H1 (cell line): ENCODE measurements around the gene SOBP. TPM values are rescaled to one million over a fixed set of nuclear protein-coding genes. Genes with fewer than 3 reads are reported as not detected.

Experiments
- CTCF ChIA-PET: fragments of 300-600 bp; sonication (Branson Sonifier 250); formaldehyde crosslinking; loops from one replicate; lab custom pipeline; 2021; ENCODE audit not compliant: partially characterized antibody; lab: Charles Lee
- POLR2A ChIA-PET: fragments of 300-600 bp; sonication (Branson Sonifier 250); formaldehyde crosslinking; loops from one replicate; lab custom pipeline; 2021; ENCODE audit warnings: inconsistent platforms; ENCODE audit not compliant: partially characterized antibody; lab: Charles Lee
- DNase-seq, 2 experiments: peaks; one replicate each; pipeline versions ENCODE4 v3.0.0 to v3.0.0-alpha.2; 2010 to 2022; ENCODE audit warnings: low spot score in 2 of 2, low read depth in 1 of 2, mixed read lengths in 1 of 2
- FAIRE-seq: peaks from 2 replicates; lab custom pipeline; 2011; peaks lifted over from hg19 to GRCh38; lab: Jason Lieb, UNC
- H2AFZ ChIP-seq: 2 replicates; pipeline ENCODE4 v1.8.1; 2012; ENCODE audit warnings: low read length, inconsistent platforms
- H2AK5ac ChIP-seq: 2 replicates; pipeline ENCODE4 v1.6.1; 2013; ENCODE audit warnings: low read depth, low read length
- H2BK120ac ChIP-seq: replicated peaks from 2 replicates; pipeline ENCODE3; 2013; ENCODE audit warnings: low read depth, low read length, inconsistent platforms
- H2BK12ac ChIP-seq: 2 replicates; pipeline ENCODE4 v1.6.1; 2013; ENCODE audit warnings: low read depth, low read length
- H2BK15ac ChIP-seq: 2 replicates; pipeline ENCODE4 v1.6.1; 2013; ENCODE audit warnings: low read length
- H2BK20ac ChIP-seq: 2 replicates; pipeline ENCODE4 v1.6.1; 2013; ENCODE audit warnings: low read length
- H2BK5ac ChIP-seq: 2 replicates; pipeline ENCODE4 v1.6.1; 2013; ENCODE audit warnings: low read depth, low read length
- H3K14ac ChIP-seq: 2 replicates; pipeline ENCODE4 v1.6.1; 2013; ENCODE audit warnings: inconsistent platforms; ENCODE audit not compliant: insufficient read length
- H3K18ac ChIP-seq: 2 replicates; pipeline ENCODE4 v1.6.1; 2013; ENCODE audit warnings: low read length; ENCODE audit errors: extremely low read depth
- H3K23ac ChIP-seq: 2 replicates; pipeline ENCODE4 v1.6.1; 2013; ENCODE audit warnings: inconsistent platforms; ENCODE audit not compliant: insufficient read length
- H3K23me2 ChIP-seq: 2 replicates; pipeline ENCODE4 v1.6.1; 2013; ENCODE audit warnings: low read depth, low read length
- H3K27ac ChIP-seq: 2 replicates; pipeline ENCODE4 v1.6.1; 2011; ENCODE audit warnings: low read depth, low read length, inconsistent platforms
- H3K27me3 ChIP-seq, 4 experiments: replicated peaks in 1 of 4; 1 replicate in 1 of 4; 2 replicates in 3 of 4; pipeline versions ENCODE4 v1.6.1 to v1.8.1; 2011 to 2013; ENCODE audit warnings: low read length in 3 of 4, mild to moderate bottlenecking in 3 of 4, inconsistent platforms in 2 of 4, mixed read lengths in 2 of 4, moderate library complexity in 1 of 4; ENCODE audit not compliant: control insufficient read depth in 3 of 4, insufficient read depth in 3 of 4; ENCODE audit errors: extremely low read depth in 1 of 4
- H3K36me3 ChIP-seq, 4 experiments: 2 replicates each; pipeline versions ENCODE4 v1.6.1 to v1.8.1; 2011 to 2013; ENCODE audit warnings: mild to moderate bottlenecking in 4 of 4, low read length in 3 of 4, moderate library complexity in 2 of 4, control low read depth in 1 of 4, inconsistent platforms in 1 of 4; ENCODE audit not compliant: insufficient read depth in 4 of 4, control insufficient read depth in 2 of 4
- H3K4ac ChIP-seq: replicated peaks from 2 replicates; pipeline ENCODE3; 2013; ENCODE audit warnings: low read length, low read depth, mixed read lengths, inconsistent platforms; ENCODE audit not compliant: insufficient read length
- H3K4me1 ChIP-seq, 4 experiments: replicated peaks in 1 of 4; 1 replicate in 1 of 4; 2 replicates in 3 of 4; pipeline versions ENCODE4 v1.6.1 to v1.8.1; 2011 to 2013; ENCODE audit warnings: low read length in 3 of 4, inconsistent platforms in 2 of 4, mixed read lengths in 1 of 4; ENCODE audit not compliant: insufficient read depth in 4 of 4, control insufficient read depth in 3 of 4
- H3K4me2 ChIP-seq, 2 experiments: 2 replicates each; pipeline versions ENCODE4 v1.6.1 to v1.8.1; 2011 to 2013; ENCODE audit warnings: low read depth in 2 of 2, low read length in 2 of 2, control low read depth in 1 of 2, inconsistent platforms in 1 of 2, mild to moderate bottlenecking in 1 of 2; ENCODE audit not compliant: insufficient read depth in 1 of 2
- H3K4me3 ChIP-seq, 4 experiments: fragments of 200-600, 300-600 bp in 1 of 4; sonication (generic), shearing (Covaris generic), sonication (Bioruptor Twin) in 1 of 4; 2 replicates each; pipeline versions ENCODE4 v1.5.1 to v1.8.1; 2011 to 2016; ENCODE audit warnings: low read length in 4 of 4, low read depth in 3 of 4, control low read depth in 2 of 4, inconsistent platforms in 2 of 4, mild to moderate bottlenecking in 2 of 4, mixed read lengths in 1 of 4, moderate library complexity in 1 of 4; ENCODE audit not compliant: insufficient read depth in 2 of 4; ENCODE audit errors: extremely low read depth in 1 of 4
- H3K56ac ChIP-seq: replicated peaks from 2 replicates; pipeline ENCODE3; 2013; ENCODE audit warnings: low read depth, mild to moderate bottlenecking, mixed read lengths, low read length, inconsistent platforms; ENCODE audit not compliant: insufficient read length
- H3K79me1 ChIP-seq: 2 replicates; pipeline ENCODE4 v1.6.1; 2013; ENCODE audit warnings: low read depth, low read length, control low read depth
- H3K79me2 ChIP-seq, 2 experiments: 2 replicates each; pipeline versions ENCODE4 v1.6.1 to v1.8.1; 2012 to 2013; ENCODE audit warnings: low read length in 2 of 2, mild to moderate bottlenecking in 2 of 2, inconsistent platforms in 1 of 2; ENCODE audit not compliant: insufficient read depth in 2 of 2, control insufficient read depth in 1 of 2
- H3K9ac ChIP-seq, 4 experiments: replicated peaks in 1 of 4; 1 replicate in 1 of 4; 2 replicates in 3 of 4; pipeline versions ENCODE4 v1.6.1 to v1.8.1; 2011 to 2013; ENCODE audit warnings: low read depth in 3 of 4, low read length in 3 of 4, control low read depth in 2 of 4, mild to moderate bottlenecking in 2 of 4, moderate library complexity in 2 of 4, inconsistent platforms in 1 of 4; ENCODE audit errors: extremely low read depth in 1 of 4
- H3K9me3 ChIP-seq, 2 experiments: 2 replicates each; pipeline versions ENCODE4 v1.6.1 to v1.8.1; 2012 to 2013; ENCODE audit warnings: mild to moderate bottlenecking in 2 of 2, moderate library complexity in 2 of 2, control low read depth in 1 of 2, inconsistent platforms in 1 of 2, low read depth in 1 of 2, low read length in 1 of 2, mixed read lengths in 1 of 2; ENCODE audit not compliant: insufficient read depth in 2 of 2
- H4K20me1 ChIP-seq, 2 experiments: replicated peaks in 1 of 2; 2 replicates each; pipeline versions ENCODE3 to v1.8.1; 2011 to 2013; ENCODE audit warnings: inconsistent platforms in 2 of 2, low read length in 2 of 2, mild to moderate bottlenecking in 1 of 2; ENCODE audit not compliant: insufficient read depth in 2 of 2, control insufficient read depth in 1 of 2
- H4K5ac ChIP-seq: 2 replicates; pipeline ENCODE4 v1.6.1; 2013; ENCODE audit warnings: low read length, low read depth, mixed read lengths, inconsistent platforms; ENCODE audit not compliant: insufficient read length
- H4K8ac ChIP-seq: 2 replicates; pipeline ENCODE4 v1.8.0; 2013; ENCODE audit warnings: mild to moderate bottlenecking, moderate library complexity, low read length, inconsistent platforms; ENCODE audit not compliant: insufficient read depth; ENCODE audit errors: extremely low read depth
- H4K91ac ChIP-seq: replicated peaks from 2 replicates; pipeline ENCODE3; 2013; ENCODE audit warnings: low read length, mixed read lengths, inconsistent platforms; ENCODE audit not compliant: insufficient read length
- CREB1 ChIP-seq: IDR thresholded peaks from 2 replicates; pipeline ENCODE4 v1.6.1; 2012; ENCODE audit warnings: inconsistent platforms
- CTCF ChIP-seq, 3 experiments: IDR thresholded peaks; 1 replicate in 2 of 3; 2 replicates in 1 of 3; pipeline versions ENCODE4 v1.5.1 to v1.6.1; 2011; ENCODE audit warnings: low read length in 3 of 3, mild to moderate bottlenecking in 3 of 3, inconsistent platforms in 2 of 3, low read depth in 1 of 3, moderate library complexity in 1 of 3; ENCODE audit not compliant: insufficient read depth in 1 of 3; ENCODE audit errors: control extremely low read depth in 1 of 3
- NANOG ChIP-seq: IDR thresholded peaks from 2 replicates; pipeline ENCODE4 v1.6.1; 2011; ENCODE audit warnings: low read length, low read depth, mild to moderate bottlenecking, inconsistent platforms; ENCODE audit not compliant: insufficient read depth, poor library complexity, severe bottlenecking
- PHF8 ChIP-seq: fragments of 200-600 bp; sonication (generic); conservative IDR thresholded peaks from 2 replicates; pipeline ENCODE4 v1.7.1; 2012; ENCODE audit warnings: low read depth, mild to moderate bottlenecking, inconsistent platforms, low read length, moderate library complexity
- POLR2AphosphoS5 ChIP-seq: IDR thresholded peaks from 2 replicates; pipeline ENCODE4 v1.6.1; 2011; ENCODE audit warnings: low read depth, low read length
- SIN3A ChIP-seq, 2 experiments: IDR thresholded peaks in 1 of 2; conservative IDR thresholded peaks in 1 of 2; 2 replicates each; pipeline ENCODE4 v1.6.1; 2011 to 2012; ENCODE audit warnings: low read length in 2 of 2, improper control_type of control experiment in 1 of 2, low read depth in 1 of 2, mild to moderate bottlenecking in 1 of 2
- SIX5 ChIP-seq: IDR thresholded peaks from 2 replicates; pipeline ENCODE4 v1.6.1; 2011; ENCODE audit warnings: mild to moderate bottlenecking, low read depth, low read length
- SP1 ChIP-seq: IDR thresholded peaks from 2 replicates; pipeline ENCODE4 v1.6.1; 2011; ENCODE audit warnings: low read depth, low read length
- SUZ12 ChIP-seq: fragments of 200-600 bp; sonication (generic); IDR thresholded peaks from 2 replicates; pipeline ENCODE4 v1.6.1; 2012; ENCODE audit warnings: mild to moderate bottlenecking, inconsistent platforms, low read length, moderate library complexity, mixed read lengths
- TAF7 ChIP-seq: optimal IDR thresholded peaks from 2 replicates; pipeline ENCODE3; 2011; ENCODE audit warnings: low read depth, mild to moderate bottlenecking, inconsistent platforms, low read length, moderate library complexity, borderline replicate concordance
- TBP ChIP-seq: IDR thresholded peaks from 2 replicates; pipeline ENCODE4 v1.6.1; 2011; ENCODE audit warnings: low read depth, low read length, improper control_type of control experiment
- ZNF274 ChIP-seq: IDR thresholded peaks from 2 replicates; pipeline ENCODE4 v1.7.0; 2012; ENCODE audit warnings: low read length, borderline replicate concordance; ENCODE audit errors: extremely low read depth
- WGBS, 2 experiments: shearing (Covaris generic) in 1 of 2; methylation state at CpG; one replicate each; pipeline versions ENCODE4 v1.1.6 to v1.1.7; 2013 to 2015; ENCODE audit warnings: low lambda C conversion rate in 2 of 2, mixed read lengths in 2 of 2, inconsistent platforms in 1 of 2, low coverage in 1 of 2, missing lambda C conversion rate in 1 of 2; ENCODE audit not compliant: insufficient replicate concordance in 2 of 2, insufficient coverage in 1 of 2, insufficient read length in 1 of 2; ENCODE audit errors: extremely low coverage in 1 of 2, missing lambda C conversion rate in 1 of 2; 5-methylcytosine and 5-hydroxymethylcytosine counted together
- polyA plus RNA-seq, 7 experiments: library from polyadenylated mRNA; depleted of rRNA in 3 of 7; stranded (reverse) in 5 of 7; unstranded in 2 of 7; fragments of >200 nt in 5 of 7; fragments of 200-250 nt in 2 of 7; gene quantifications; 1 replicate in 5 of 7; 2 replicates in 1 of 7; 4 replicates in 1 of 7; pipeline versions ENCODE4 v1.2.1 to v1.2.3, GENCODE V29; 2011 to 2013; ENCODE audit warnings: missing spikeins in 2 of 7, mixed read lengths in 2 of 7
- total RNA-seq: library from RNA; stranded (reverse); fragmentation: NEBNext Ultra II Directional; extraction: Animal tissue kit (Norgen Biotek cat#: 25700); gene quantifications from 2 replicates; pipeline ENCODE4 v1.2.1, GENCODE V29; 2021

The SOBP gene
- total and polyA plus RNA-seq, 2 of the 8 experiments (the other 6 are each of a cell fraction or from before 2014, with no cell fraction given) = 0.45 to 6.2 TPM

GRCh38 chr6:107638493-107638892 is 148.6 kb downstream of the SOBP start:
- ChIA-PET CTCF (interaction anchor here (1.0 to 1.4 kb wide), 3 partner anchors 15 to 22 kb away, joined by 3 read pairs; no protein-coding TSS in a partner anchor), POLR2A (no interaction called here)
- H3K4me2 ChIP-seq = no peak overlapping the region
- H2BK20ac ChIP-seq = no peak overlapping the region
- no peaks in the 10 kb centered on the region for H3K9me3 ChIP-seq
- no peak overlapping the region for H2BK120ac ChIP-seq
- H2BK12ac ChIP-seq = no peak overlapping the region
- H3K14ac ChIP-seq = no peak overlapping the region
- no peak for DNase-seq
- no peak overlapping the region for H2AK5ac ChIP-seq
- no peak overlapping the region for H4K8ac ChIP-seq
- FAIRE-seq = no peak
- H4K5ac ChIP-seq = no peak overlapping the region
- H3K18ac ChIP-seq = no peak overlapping the region
- H3K4me3 ChIP-seq = no peak overlapping the region
- H3K4me1 ChIP-seq = 0 out of 7 replicates have a peak, but pooled peaks cover 0 to 2% (median 0%) of the 10 kb centered on the region in 4 experiments
- no peak overlapping the region for H3K4ac ChIP-seq
- H2AFZ ChIP-seq = no peak overlapping the region
- no peaks in the 10 kb centered on the region; a peak in 1 of 8 replicates for H3K36me3 ChIP-seq
- no peak overlapping the region for H3K9ac ChIP-seq
- no peak overlapping the region for H2BK15ac ChIP-seq
- 88% methylated on average over 4 of the region's 4 CpGs; no CpG with 5 or more reads in 1 of the 2 experiments for WGBS, 2 experiments
- H3K23ac ChIP-seq = no peak overlapping the region
- no peak overlapping the region for H4K91ac ChIP-seq
- H2BK5ac ChIP-seq = no peak overlapping the region
- no peaks in the 10 kb centered on the region for H4K20me1 ChIP-seq
- no peak overlapping the region for H3K56ac ChIP-seq
- peaks cover 0 to 18% (median 9%) of the 10 kb centered on the region in 4 experiments; a peak in 5 of 7 replicates for H3K27me3 ChIP-seq
- no peak overlapping the region for H3K27ac ChIP-seq
- no peaks in the 10 kb centered on the region for H3K79me2 ChIP-seq
- H3K23me2 ChIP-seq = no peaks in the 10 kb centered on the region
- H3K79me1 ChIP-seq = no peaks in the 10 kb centered on the region
- TF ChIP-seq SIN3A (conservative IDR thresholded peaks at IDR 0.05 in 1 of 2, IDR thresholded peaks at IDR 0.05 in 1 of 2; ENCODE audit: low read depth in 1 of 2, low read length in 2 of 2) = no peak
- TF ChIP-seq TAF7 = no peak
- TF ChIP-seq POLR2AphosphoS5 = no peak
- TF ChIP-seq NANOG = no peak
- no peak for TF ChIP-seq CTCF (IDR thresholded peaks at IDR 0.05; ENCODE audit: control extremely low read depth in 1 of 3, insufficient read depth in 1 of 3, low read depth in 1 of 3, low read length in 3 of 3)
- TF ChIP-seq TBP = no peak
- no peak for TF ChIP-seq SP1
- no peak for TF ChIP-seq ZNF274
- no peak for TF ChIP-seq CREB1
- no peak for TF ChIP-seq SIX5
- TF ChIP-seq SUZ12 = no peak
- no peak for TF ChIP-seq PHF8
